Measurements from ENCODE around the gene BHLHE23. TPM values are rescaled to one million over a fixed set of nuclear protein-coding genes. Genes with fewer than 3 reads are reported as not detected.

BHLHE23 gene
- total and polyA plus RNA-seq, 2 donors (not counting 1 experiment from before 2014, with no cell fraction given), result not detected

DNA sequence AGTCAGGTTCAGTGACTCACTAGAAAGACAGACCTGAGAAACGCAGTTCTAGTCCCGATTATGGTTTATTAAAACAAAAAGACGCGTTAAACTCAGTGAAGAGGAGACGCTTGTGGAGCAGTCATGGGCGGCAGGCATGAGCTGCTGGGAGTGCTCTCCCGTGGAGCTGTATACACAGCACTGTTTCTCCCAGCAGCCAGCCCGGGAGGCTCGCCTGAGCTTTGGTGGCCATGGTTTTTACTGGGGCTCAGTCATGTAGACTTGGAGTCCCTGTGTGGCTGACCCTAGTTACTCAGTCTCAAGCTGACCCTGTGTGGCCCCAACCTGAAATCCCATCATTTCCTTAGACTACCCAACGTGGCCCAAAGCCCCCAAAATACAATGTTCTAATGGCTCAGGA, 41.2 kb upstream of the BHLHE23 start:
- no peak overlapping the region for H2AFZ ChIP-seq (ENCODE audit: low read length)
- H3K4me2 ChIP-seq (ENCODE audit: extremely low read depth, insufficient read depth, low read length), result no peak overlapping the region
- TF ChIP-seq CTCF (conservative IDR thresholded peaks at IDR 0.05 in 1 of 2, IDR thresholded peaks at IDR 0.05 in 1 of 2; ENCODE audit: low read depth in 1 of 2, low read length in 2 of 2) (no peak), EZH2 (IDR thresholded peaks at IDR 0.05; ENCODE audit: low read length, missing control alignments) (no peak)
- no peaks in the 10 kb centered on the region for H3K36me3 ChIP-seq (ENCODE audit: control insufficient read depth, insufficient read depth, low read length)
- no peak overlapping the region for H3K4me3 ChIP-seq (replicated peaks in 1 of 4; ENCODE audit: control extremely low read depth in 1 of 4, insufficient read depth in 1 of 4, low read depth in 3 of 4, low read length in 4 of 4)
- H3K27ac ChIP-seq (ENCODE audit: insufficient read depth, low read length), result no peak overlapping the region
- H3K4me1 ChIP-seq (ENCODE audit: control insufficient read depth, extremely low read depth, insufficient read depth, low read length), result no peaks in the 10 kb centered on the region
- no peak overlapping the region for H3K9ac ChIP-seq (ENCODE audit: insufficient read depth, low read length)
- no peaks in the 10 kb centered on the region for H3K79me2 ChIP-seq (ENCODE audit: control insufficient read depth, insufficient read depth, low read length)
- H3K9me3 ChIP-seq (ENCODE audit: control insufficient read depth, insufficient read depth, low read depth, low read length), result no peaks in the 10 kb centered on the region
- no peak for DNase-seq (ENCODE audit: low read depth in 2 of 2)
- H3K27me3 ChIP-seq (ENCODE audit: control insufficient read depth, insufficient read depth, low read length), result no peaks in the 10 kb centered on the region
- H4K20me1 ChIP-seq (ENCODE audit: control insufficient read depth, extremely low read depth, insufficient read depth, low read length), result no peaks in the 10 kb centered on the region

DNA sequence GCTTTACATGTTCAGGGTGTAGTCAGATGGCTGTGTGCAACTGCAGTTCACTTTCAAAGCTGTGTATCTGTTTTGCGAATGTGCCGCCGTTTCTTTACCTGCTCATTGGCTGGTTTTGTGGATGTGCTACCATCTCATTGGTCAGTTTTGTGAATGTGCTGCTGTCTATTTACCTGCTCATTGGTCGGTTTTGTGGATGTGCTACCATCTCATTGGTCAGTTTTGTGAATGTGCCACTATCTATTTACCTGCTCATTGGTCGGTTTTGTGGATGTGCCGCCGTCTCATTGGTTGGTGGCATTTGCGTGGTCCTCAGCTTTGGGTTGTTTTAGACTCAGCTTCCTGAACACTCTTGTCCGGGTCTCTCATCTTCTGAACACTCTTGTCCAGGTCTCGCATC, 40.5 kb upstream of the BHLHE23 start:
- H3K27me3 ChIP-seq (ENCODE audit: control insufficient read depth, insufficient read depth, low read length), result no peaks in the 10 kb centered on the region
- H3K9me3 ChIP-seq (ENCODE audit: control insufficient read depth, insufficient read depth, low read depth, low read length), result no peaks in the 10 kb centered on the region

GRCh38 chr20:63046841-63047240, 40.1 kb upstream of the BHLHE23 start:
- Histone ChIP-seq H3K36me3 (ENCODE audit: control insufficient read depth, insufficient read depth, low read length) (no peaks in the 10 kb centered on the region), H3K79me2 (ENCODE audit: control insufficient read depth, insufficient read depth, low read length) (no peaks in the 10 kb centered on the region), H3K9ac (ENCODE audit: insufficient read depth, low read length) (no peak overlapping the region), H2AFZ (ENCODE audit: low read length) (no peak overlapping the region), H3K4me2 (ENCODE audit: extremely low read depth, insufficient read depth, low read length) (no peak overlapping the region), H3K27ac (ENCODE audit: insufficient read depth, low read length) (no peak overlapping the region), H3K27me3 (ENCODE audit: control insufficient read depth, insufficient read depth, low read length) (peaks cover under 1% of the 10 kb centered on the region), H3K4me1 (ENCODE audit: control insufficient read depth, extremely low read depth, insufficient read depth, low read length) (no peaks in the 10 kb centered on the region), H3K4me3 (replicated peaks in 1 of 4; ENCODE audit: control extremely low read depth in 1 of 4, insufficient read depth in 1 of 4, low read depth in 3 of 4, low read length in 4 of 4) (no peak overlapping the region), H4K20me1 (ENCODE audit: control insufficient read depth, extremely low read depth, insufficient read depth, low read length) (no peaks in the 10 kb centered on the region), H3K9me3 (ENCODE audit: control insufficient read depth, insufficient read depth, low read depth, low read length) (no peaks in the 10 kb centered on the region)
- no peak for DNase-seq (ENCODE audit: low read depth in 2 of 2)
- TF ChIP-seq EZH2 (IDR thresholded peaks at IDR 0.05; ENCODE audit: low read length, missing control alignments) (no peak), CTCF (conservative IDR thresholded peaks at IDR 0.05 in 1 of 2, IDR thresholded peaks at IDR 0.05 in 1 of 2; ENCODE audit: low read depth in 1 of 2, low read length in 2 of 2) (no peak)

More for the DNA sequence above, 40.5 kb upstream of the BHLHE23 start:
- no peak overlapping the region for H3K4me3 ChIP-seq (replicated peaks in 1 of 4; ENCODE audit: control extremely low read depth in 1 of 4, insufficient read depth in 1 of 4, low read depth in 3 of 4, low read length in 4 of 4)
- H3K9ac ChIP-seq (ENCODE audit: insufficient read depth, low read length), result no peak overlapping the region
- no peaks in the 10 kb centered on the region for H3K36me3 ChIP-seq (ENCODE audit: control insufficient read depth, insufficient read depth, low read length)
- H3K4me1 ChIP-seq (ENCODE audit: control insufficient read depth, extremely low read depth, insufficient read depth, low read length), result no peaks in the 10 kb centered on the region
- no peaks in the 10 kb centered on the region for H3K79me2 ChIP-seq (ENCODE audit: control insufficient read depth, insufficient read depth, low read length)
- H3K4me2 ChIP-seq (ENCODE audit: extremely low read depth, insufficient read depth, low read length), result no peak overlapping the region
- no peak overlapping the region for H3K27ac ChIP-seq (ENCODE audit: insufficient read depth, low read length)
- no peak for TF ChIP-seq CTCF (conservative IDR thresholded peaks at IDR 0.05 in 1 of 2, IDR thresholded peaks at IDR 0.05 in 1 of 2; ENCODE audit: low read depth in 1 of 2, low read length in 2 of 2)
- TF ChIP-seq EZH2 (IDR thresholded peaks at IDR 0.05; ENCODE audit: low read length, missing control alignments), result no peak
- H4K20me1 ChIP-seq (ENCODE audit: control insufficient read depth, extremely low read depth, insufficient read depth, low read length), result no peaks in the 10 kb centered on the region
- H2AFZ ChIP-seq (ENCODE audit: low read length), result no peak overlapping the region
- DNase-seq (ENCODE audit: low read depth in 2 of 2), result no peak
